ENCODE data around the gene BRICD5. TPM values are rescaled to one million over a fixed set of nuclear protein-coding genes. Genes with fewer than 3 reads are reported as not detected.

The BRICD5 gene
- total and polyA plus RNA-seq, 5 experiments from 2014 or later: 0.11 to 27.0 (median 13.4) TPM; not detected in 1

GRCh38 chr16:2191446-2191706 lies 19.3 kb downstream of the BRICD5 start:
- POLR2A ChIA-PET: interaction anchor here (1.2 kb wide), 1 partner anchor 23 kb away, joined by 3 read pairs; the partner anchor contains the start of gene PGP

GRCh38 chr16:2190659-2191445 lies 19.8 kb downstream of the BRICD5 start:
- Mint-ChIP-seq H3K27me3 (peaks cover 0 to 5% (median 4%) of the 10 kb centered on the region in 5 donors), H3K9me3 (no peaks in the 10 kb centered on the region), H3K4me3 (no peak overlapping the region), H3K36me3 (no peaks in the 10 kb centered on the region), H3K27ac (no peak overlapping the region), H3K4me1 (peaks cover 2 to 10% (median 7%) of the 10 kb centered on the region in 4 donors)
- POLR2A ChIA-PET: interaction anchor here (1.2 kb wide), 1 partner anchor 24 kb away, joined by 3 read pairs; the partner anchor contains the start of gene PGP
- DNase-seq: no peak
- no peak for ATAC-seq

More at GRCh38 chr16:2191446-2191706, 19.3 kb downstream of the BRICD5 start:
- no peak for DNase-seq
- ATAC-seq: no peak
- H3K4me3 Mint-ChIP-seq: no peak overlapping the region
- H3K27ac Mint-ChIP-seq: no peak overlapping the region
- no peaks in the 10 kb centered on the region for H3K9me3 Mint-ChIP-seq
- peaks cover 2 to 10% (median 7%) of the 10 kb centered on the region in 4 donors for H3K4me1 Mint-ChIP-seq
- no peaks in the 10 kb centered on the region for H3K36me3 Mint-ChIP-seq
- peaks cover 0 to 5% (median 4%) of the 10 kb centered on the region in 5 donors for H3K27me3 Mint-ChIP-seq

GRCh38 chr16:2190002-2190658 lies 20.5 kb downstream of the BRICD5 start:
- ATAC-seq: no peak
- H3K27ac Mint-ChIP-seq: no peak overlapping the region
- H3K9me3 Mint-ChIP-seq: no peaks in the 10 kb centered on the region
- H3K4me1 Mint-ChIP-seq: peaks cover 2 to 5% (median 5%) of the 10 kb centered on the region in 4 donors
- DNase-seq: no peak
- H3K27me3 Mint-ChIP-seq: peaks cover 0 to 5% (median 4%) of the 10 kb centered on the region in 5 donors
- H3K4me3 Mint-ChIP-seq: no peak overlapping the region
- H3K36me3 Mint-ChIP-seq: no peaks in the 10 kb centered on the region
- POLR2A ChIA-PET: no interaction called here

- Mint-ChIP-seq H3K4me1 (no peaks in the 10 kb centered on the region), H3K4me3 (no peak overlapping the region), H3K27ac (no peak overlapping the region), H3K9me3 (no peaks in the 10 kb centered on the region), H3K36me3 (no peaks in the 10 kb centered on the region), H3K27me3 (peaks cover 0 to under 1% (median 0%) of the 10 kb centered on the region in 5 donors)
- no peak for ATAC-seq
- DNase-seq: no peak
- POLR2A ChIA-PET: no interaction called here
Observed at GRCh38 chr16:2189252-2189893, 21.3 kb downstream of the BRICD5 start.

GRCh38 chr16:2188395-2188794 lies 22.3 kb downstream of the BRICD5 start:
- Mint-ChIP-seq H3K4me3 (no peak overlapping the region), H3K27me3 (peaks cover 0 to 1% (median 0%) of the 10 kb centered on the region in 5 donors), H3K27ac (no peak overlapping the region), H3K4me1 (no peaks in the 10 kb centered on the region), H3K36me3 (no peaks in the 10 kb centered on the region), H3K9me3 (no peaks in the 10 kb centered on the region)
- POLR2A ChIA-PET: interaction anchor here (0.7 kb wide), 1 partner anchor 423 kb away, joined by 3 read pairs; no protein-coding TSS in a partner anchor
- ATAC-seq: no peak
- DNase-seq: no peak

- no peak overlapping the region for H3K27ac Mint-ChIP-seq
- H3K36me3 Mint-ChIP-seq: no peaks in the 10 kb centered on the region
- H3K4me3 Mint-ChIP-seq: no peak overlapping the region
- POLR2A ChIA-PET: interaction anchor here (1.1 kb wide), 1 partner anchor 18 kb away, joined by 3 read pairs; the partner anchor contains the start of gene MLST8
- no peaks in the 10 kb centered on the region for H3K9me3 Mint-ChIP-seq
- ATAC-seq: no peak
- H3K27me3 Mint-ChIP-seq: peaks cover 0 to 1% (median 0%) of the 10 kb centered on the region in 5 donors
- peaks cover 0 to 2% (median under 1%) of the 10 kb centered on the region in 4 donors for H3K4me1 Mint-ChIP-seq
- DNase-seq: no peak
Observed at GRCh38 chr16:2187212-2187611, 23.5 kb downstream of the BRICD5 start.

- Mint-ChIP-seq H3K27me3 (peaks cover 0 to 1% (median 0%) of the 10 kb centered on the region in 5 donors), H3K36me3 (no peaks in the 10 kb centered on the region), H3K27ac (no peak overlapping the region), H3K4me3 (no peak overlapping the region), H3K4me1 (peaks cover 0 to 6% (median under 1%) of the 10 kb centered on the region in 4 donors), H3K9me3 (no peaks in the 10 kb centered on the region)
- no peak for ATAC-seq
- no peak for DNase-seq
- POLR2A ChIA-PET: no interaction called here
Observed at GRCh38 chr16:2186505-2186904, 24.2 kb downstream of the BRICD5 start.

- POLR2A ChIA-PET: no interaction called here
- no peak overlapping the region for H3K4me3 Mint-ChIP-seq
- H3K36me3 Mint-ChIP-seq: no peaks in the 10 kb centered on the region
- H3K27ac Mint-ChIP-seq: peak overlapping the region in 1 of 10 donors; percentile 56
- DNase-seq (no peak), ATAC-seq (no peak)
- H3K27me3 Mint-ChIP-seq: peaks cover 0 to 1% (median 0%) of the 10 kb centered on the region in 5 donors
- peaks cover 0 to 6% (median under 1%) of the 10 kb centered on the region in 4 donors for H3K4me1 Mint-ChIP-seq
- H3K9me3 Mint-ChIP-seq: no peaks in the 10 kb centered on the region
Observed at GRCh38 chr16:2186064-2186463, 24.6 kb downstream of the BRICD5 start.

- Mint-ChIP-seq H3K9me3 (no peaks in the 10 kb centered on the region), H3K4me3 (no peak overlapping the region), H3K36me3 (no peaks in the 10 kb centered on the region), H3K27ac (no peak overlapping the region), H3K27me3 (peaks cover 0 to 1% (median 0%) of the 10 kb centered on the region in 5 donors), H3K4me1 (peaks cover 0 to 6% (median under 1%) of the 10 kb centered on the region in 4 donors)
- ATAC-seq (no peak), DNase-seq (no peak)
- POLR2A ChIA-PET: no interaction called here
Observed at GRCh38 chr16:2184962-2185361, 25.7 kb downstream of the BRICD5 start.

GRCh38 chr16:2184346-2184745 lies 26.3 kb downstream of the BRICD5 start:
- no peak for DNase-seq
- POLR2A ChIA-PET: no interaction called here
- no peak for ATAC-seq
- H3K27me3 Mint-ChIP-seq: peaks cover 0 to 1% (median 0%) of the 10 kb centered on the region in 5 donors
- H3K36me3 Mint-ChIP-seq: no peaks in the 10 kb centered on the region
- H3K27ac Mint-ChIP-seq: no peak overlapping the region
- H3K9me3 Mint-ChIP-seq: no peaks in the 10 kb centered on the region
- H3K4me1 Mint-ChIP-seq: peaks cover 0 to 6% (median under 1%) of the 10 kb centered on the region in 4 donors
- no peak overlapping the region for H3K4me3 Mint-ChIP-seq

GRCh38 chr16:2183671-2184070 lies 27.0 kb downstream of the BRICD5 start:
- Mint-ChIP-seq H3K4me1 (peaks cover 0 to 6% (median under 1%) of the 10 kb centered on the region in 4 donors), H3K27ac (no peak overlapping the region), H3K36me3 (no peaks in the 10 kb centered on the region), H3K4me3 (no peak overlapping the region), H3K27me3 (peaks cover 0 to 1% (median 0%) of the 10 kb centered on the region in 5 donors), H3K9me3 (no peaks in the 10 kb centered on the region)
- DNase-seq (no peak), ATAC-seq (no peak)
- POLR2A ChIA-PET: no interaction called here

GRCh38 chr16:2181952-2182351 lies 28.7 kb downstream of the BRICD5 start:
- Mint-ChIP-seq H3K27me3 (peaks cover 0 to 1% (median 0%) of the 10 kb centered on the region in 5 donors), H3K27ac (no peak overlapping the region), H3K4me1 (peaks cover 0 to 6% (median under 1%) of the 10 kb centered on the region in 4 donors), H3K9me3 (no peaks in the 10 kb centered on the region), H3K4me3 (no peak overlapping the region), H3K36me3 (no peaks in the 10 kb centered on the region)
- ATAC-seq (no peak), DNase-seq (no peak)
- POLR2A ChIA-PET: interaction anchor here (0.6 kb wide), 1 partner anchor 10 kb away, joined by 3 read pairs; no protein-coding TSS in a partner anchor

Measured in naive thymus-derived CD8-positive, alpha-beta T cell (primary cell).